ENCODE measurements around the gene ITPRIPL2.
A peak's percentile ranks its signal among the peaks of the same experiment; 100 is the strongest.

DNA sequence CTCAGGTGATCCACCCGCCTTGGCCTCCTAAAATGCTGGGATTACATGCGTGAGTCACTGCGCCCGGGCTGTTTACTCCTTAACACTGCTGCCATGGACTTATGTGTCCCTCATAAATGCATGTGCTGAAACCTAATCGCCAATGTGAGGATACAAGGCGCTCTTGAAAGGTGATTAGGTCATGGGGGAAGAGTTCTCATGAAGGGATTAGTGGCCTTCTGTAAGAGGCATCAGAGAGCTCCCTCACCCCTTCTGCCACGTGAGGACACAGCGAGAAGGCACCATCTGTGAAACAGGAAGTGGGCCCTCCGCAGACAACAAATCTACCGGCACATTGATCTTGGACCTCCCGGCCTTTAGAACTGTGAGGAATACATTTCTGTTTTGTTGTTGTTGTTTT lies 19.1 kb downstream of the ITPRIPL2 start:
- no peak for TF ChIP-seq ZNF384 (IDR thresholded peaks at IDR 0.05)
- no peak for TF ChIP-seq FOXA1 (IDR thresholded peaks at IDR 0.05)
- TF ChIP-seq SUZ12 (IDR thresholded peaks at IDR 0.05), result no peak
- TF ChIP-seq ELF4 (IDR thresholded peaks at IDR 0.05), result no peak
- TF ChIP-seq FOXM1 (IDR thresholded peaks at IDR 0.05; ENCODE audit: borderline replicate concordance), result no peak
- no peak for TF ChIP-seq CTBP1 (IDR thresholded peaks at IDR 0.05; ENCODE audit: borderline replicate concordance)
- no peak for TF ChIP-seq FOXK2 (IDR thresholded peaks at IDR 0.05)
- peak; percentile 31; the same call in 1 of the 2 replicates for TF ChIP-seq L3MBTL2 (conservative IDR thresholded peaks at IDR 0.05)
- TF ChIP-seq HDGF (IDR thresholded peaks at IDR 0.05; ENCODE audit: borderline replicate concordance), result no peak
- no peak for TF ChIP-seq BHLHE40 (IDR thresholded peaks at IDR 0.05; ENCODE audit: borderline replicate concordance)
- no peak for TF ChIP-seq ARNT (IDR thresholded peaks at IDR 0.05)
- no peak for TF ChIP-seq SP1 (IDR thresholded peaks at IDR 0.05)
